Stomach (tissue), 9 donors: Measurements from ENCODE around the gene FAU. TPM values are rescaled to one million over a fixed set of nuclear protein-coding genes. Genes with fewer than 3 reads are reported as not detected.
A peak's percentile ranks its signal among the peaks of the same experiment; 100 is the strongest.

Experiments
- DNase-seq, 2 donors: peaks; one replicate each; pipeline versions ENCODE4 v3.0.0 to v3.0.0-alpha.2; 2013 to 2019
- H3K27ac ChIP-seq, 5 donors: fragments of 200-600 bp in 4 of 5; sonication (generic) in 4 of 5; one replicate each; pipeline ENCODE4 v1.5.1; 2013 to 2019; ENCODE audit warnings: mild to moderate bottlenecking in 1 of 5, moderate library complexity in 1 of 5
- H3K27me3 ChIP-seq, 3 donors: fragments of 200-600 bp; sonication (generic); one replicate each; pipeline ENCODE4 v1.5.1; 2017 to 2019; ENCODE audit warnings: mixed run types in 1 of 3
- H3K36me3 ChIP-seq, 4 donors: fragments of 200-600 bp; sonication (generic); 1 replicate in 3 of 4; 2 replicates in 1 of 4; pipeline ENCODE4 v1.5.1; 2016 to 2019
- H3K4me1 ChIP-seq, 4 donors: fragments of 200-600 bp; sonication (generic); one replicate each; pipeline ENCODE4 v1.5.1; 2016 to 2019
- H3K4me3 ChIP-seq, 4 donors: fragments of 200-600 bp; sonication (generic) in 3 of 4; one replicate each; pipeline ENCODE4 v1.5.1; 2016 to 2019; ENCODE audit warnings: mild to moderate bottlenecking in 1 of 4
- H3K9me3 ChIP-seq, 4 donors: fragments of 200-600 bp; sonication (generic); one replicate each; pipeline ENCODE4 v1.5.1; 2016 to 2019
- CTCF ChIP-seq, 7 experiments: fragments of 450-650 bp in 4 of 7; fragments of 200-600 bp in 3 of 7; sonication (generic) in 3 of 7; IDR thresholded peaks; one replicate each; pipeline ENCODE4 v1.5.1; 2016 to 2019; ENCODE audit warnings: antibody characterized with exemption in 7 of 7, control low read depth in 2 of 7, mild to moderate bottlenecking in 1 of 7
- EP300 ChIP-seq: sonication (generic); formaldehyde crosslinking; IDR thresholded peaks from one replicate; pipeline ENCODE4 v1.6.1; 2017; ENCODE audit warnings: antibody characterized with exemption
- POLR2A ChIP-seq, 4 donors: fragments of 450-650 bp; IDR thresholded peaks; one replicate each; pipeline ENCODE4 v1.6.1; 2016; ENCODE audit warnings: antibody characterized with exemption in 4 of 4, control low read depth in 2 of 4, mild to moderate bottlenecking in 1 of 4, moderate library complexity in 1 of 4
- POLR2AphosphoS5 ChIP-seq, 3 donors: sonication (generic); formaldehyde crosslinking; IDR thresholded peaks; one replicate each; pipeline ENCODE4 v1.6.1; 2016; ENCODE audit warnings: antibody characterized with exemption in 3 of 3
- WGBS, 5 donors: extraction: QIAGEN DNeasy Blood & Tissue Kit in 3 of 5; methylation state at CpG; one replicate each; pipeline versions ENCODE4 v1.1.5 to v1.1.7; 2013 to 2018; 5-methylcytosine and 5-hydroxymethylcytosine counted together
- intact Hi-C: fragments of 100-400 bp; cut with DNase I; formaldehyde crosslinking; loops from one replicate; pipeline ENCODE4 v1.15.1; 2023; ENCODE audit warnings: low total_unique reads
- polyA plus RNA-seq, 3 donors: library from polyadenylated mRNA; stranded (reverse); fragments of 200-250 nt; gene quantifications; one replicate each; pipeline ENCODE4 v1.2.3, GENCODE V29; 2013
- total RNA-seq, 5 donors: library from RNA; depleted of rRNA; stranded (reverse); fragments of >200 nt; gene quantifications; one replicate each; pipeline versions ENCODE4 v1.1.0 to v1.2.3, GENCODE V29; 2014 to 2016
- donor health status: healthy with polysubstance abuse.
- donor health status: Bipolar disorder and iron deficiency.
- donor health status: healthy.

The FAU gene
- total and polyA plus RNA-seq, 8 donors, result 456 to 1,872 (median 914) TPM

- WGBS, 5 donors, result 45 to 81% (median 61%) methylated on average over 15 to 31 of the region's 31 CpGs
- H3K27ac ChIP-seq, result peak overlapping the region; percentile 42 to 84 (median 74)
- peaks cover 24 to 40% (median 38%) of the 10 kb centered on the region in 4 donors for H3K36me3 ChIP-seq
- TF ChIP-seq POLR2A (IDR thresholded peaks at IDR 0.05) (no peak), CTCF (IDR thresholded peaks at IDR 0.05) (peak in 1 of 7 experiments; percentile 12)
- H3K4me1 ChIP-seq, result peaks cover 38 to 68% (median 62%) of the 10 kb centered on the region in 4 donors
- peak overlapping the region; percentile 55 to 57 (median 57) for H3K4me3 ChIP-seq
- no peak for DNase-seq
- peaks cover 0 to 4% (median 0%) of the 10 kb centered on the region in 3 donors for H3K27me3 ChIP-seq
- intact Hi-C loops, result no loop called here
- no peaks in the 10 kb centered on the region for H3K9me3 ChIP-seq
Observed at GRCh38 chr11:65111159-65111743, 10.7 kb downstream of the FAU start.

GRCh38 chr11:65110354-65110861, 11.5 kb downstream of the FAU start:
- Histone ChIP-seq H3K9me3 (no peaks in the 10 kb centered on the region), H3K4me1 (peaks cover 31 to 62% (median 56%) of the 10 kb centered on the region in 4 donors), H3K27ac (peak overlapping the region; percentile 4 to 84 (median 74)), H3K27me3 (peaks cover 0 to 4% (median 0%) of the 10 kb centered on the region in 3 donors), H3K36me3 (peaks cover 24 to 41% (median 38%) of the 10 kb centered on the region in 4 donors), H3K4me3 (no peak overlapping the region)
- intact Hi-C loops, result no loop called here
- TF ChIP-seq POLR2A (IDR thresholded peaks at IDR 0.05), result no peak
- peak in 6 of 7 experiments; percentile 85 to 100 (median 100) for TF ChIP-seq CTCF (IDR thresholded peaks at IDR 0.05)
- TF ChIP-seq POLR2AphosphoS5 (IDR thresholded peaks at IDR 0.05), result peak in 1 of 3 donors; percentile 48
- WGBS, 5 donors, result 8 to 11% (median 9%) methylated on average over 12 to 18 of the region's 18 CpGs
- DNase-seq, result peak; percentile 93

- peak overlapping the region in 3 of 5 donors; percentile 1 to 84 (median 21) for H3K27ac ChIP-seq
- WGBS, 5 donors, result 74 to 90% (median 89%) methylated on average over 18 to 36 of the region's 36 CpGs
- peaks cover 31 to 68% (median 60%) of the 10 kb centered on the region in 4 donors for H3K4me1 ChIP-seq
- intact Hi-C loops, result no loop called here
- TF ChIP-seq POLR2AphosphoS5 (IDR thresholded peaks at IDR 0.05) (no peak), EP300 (no peak), CTCF (IDR thresholded peaks at IDR 0.05) (no peak), POLR2A (IDR thresholded peaks at IDR 0.05) (no peak)
- peaks cover 24 to 43% (median 41%) of the 10 kb centered on the region in 4 donors for H3K36me3 ChIP-seq
- no peak for DNase-seq
- no peaks in the 10 kb centered on the region for H3K9me3 ChIP-seq
- no peak overlapping the region for H3K4me3 ChIP-seq
- H3K27me3 ChIP-seq, result peaks cover 0 to 4% (median 0%) of the 10 kb centered on the region in 3 donors
Observed at GRCh38 chr11:65109231-65110198, 12.4 kb downstream of the FAU start.

GRCh38 chr11:65108469-65109123, 13.3 kb downstream of the FAU start:
- WGBS, 5 donors, result 79 to 90% (median 87%) methylated on average over 18 to 38 of the region's 38 CpGs
- H3K4me3 ChIP-seq, result peak overlapping the region in 1 of 4 donors; percentile 15
- H3K9me3 ChIP-seq, result no peaks in the 10 kb centered on the region
- TF ChIP-seq POLR2AphosphoS5 (IDR thresholded peaks at IDR 0.05) (peak in 1 of 3 donors; percentile 48), POLR2A (IDR thresholded peaks at IDR 0.05) (no peak), CTCF (IDR thresholded peaks at IDR 0.05) (no peak), EP300 (no peak)
- DNase-seq, result peak in 1 of 2 donors; percentile 80
- peak overlapping the region; percentile 24 to 54 (median 39) for H3K27ac ChIP-seq
- peaks cover 24 to 43% (median 41%) of the 10 kb centered on the region in 4 donors for H3K36me3 ChIP-seq
- H3K4me1 ChIP-seq, result peaks cover 35 to 72% (median 67%) of the 10 kb centered on the region in 4 donors
- H3K27me3 ChIP-seq, result peaks cover 0 to 4% (median 0%) of the 10 kb centered on the region in 3 donors
- intact Hi-C loops, result no loop called here
